ENCODE measurements around the gene ZPR1. TPM values are rescaled to one million over a fixed set of nuclear protein-coding genes. Genes with fewer than 3 reads are reported as not detected.
A peak's percentile ranks its signal among the peaks of the same experiment; 100 is the strongest.
"Not testable (repeated sequence)": the region's sequence is repeated elsewhere in the genome, so short reads cannot be mapped to it uniquely, and the experiment has no call there.

Gene ZPR1
- total RNA-seq, result 10 to 100 TPM; 41.4 to 63.2 (median 56.1) TPM
- polyA plus RNA-seq, result 10 to 100 TPM; 40.1 to 98.6 (median 70.2) TPM
- long read RNA-seq, donor 1, full-length matches to known transcripts, result 43 of 55 reads
- long read RNA-seq, donor 1, partial matches to known transcripts, result 6 of 55 reads
- long read RNA-seq, donor 1, other reads (novel, unspliced or antisense), result 6 of 55 reads
- long read RNA-seq, donor 2, full-length matches to known transcripts, result 125 of 139 reads
- long read RNA-seq, donor 2, partial matches to known transcripts, result 7 of 139 reads
- long read RNA-seq, donor 2, other reads (novel, unspliced or antisense), result 7 of 139 reads

GRCh38 chr11:116787786-116788486 is at the start of gene ZPR1:
Gene ZPR1, minus strand, starts transcription at chr11:116788023. Its CDS starts 33 bp downstream, at chr11:116787990.
- H3K36me3 ChIP-seq (ENCODE audit: insufficient read depth in 1 of 2, low read depth in 1 of 2), result peaks cover 17 to 40% of the 10 kb centered on the region in 2 donors
- peaks cover 10% of the 10 kb centered on the region for H3K4me1 ChIP-seq
- H3K27me3 ChIP-seq (ENCODE audit: insufficient read depth in 3 of 3, low read length in 2 of 3), result no peaks in the 10 kb centered on the region
- peak; percentile 84 to 93 for DNase-seq
- WGBS, 3 donors, result 1% methylated on average over 50 to 56 of the region's 56 CpGs
- peak; percentile 83 to 95 (median 89) for ATAC-seq
- H3K27ac ChIP-seq, result peak within 1 kb of the TSS; percentile 87
- H3K9me3 ChIP-seq, result no peaks in the 10 kb centered on the region
- peak within 1 kb of the TSS; percentile 98 for H3K4me3 ChIP-seq
- no peak for TF ChIP-seq CTCF (IDR thresholded peaks at IDR 0.05)
- intact Hi-C loops (cut with DNase I), result loop anchor here (2.0 to 5.0 kb wide), 2 partner anchors 439 to 445 kb away; partner anchors contain the start of genes PCSK7 (in 1 of the 2) and RNF214 (in 1 of the 2)

- H3K36me3 ChIP-seq (ENCODE audit: insufficient read depth in 1 of 2, low read depth in 1 of 2), result no peaks in the 10 kb centered on the region
- ATAC-seq, result no peak
- intact Hi-C loops (cut with DNase I), result loop anchor here in 1 of 2 donors (5.0 kb wide), 1 partner anchor 44 kb away; the partner anchor contains the start of gene APOA5
- H3K4me1 ChIP-seq, result peaks cover 9% of the 10 kb centered on the region
- no peak for DNase-seq
- H3K4me3 ChIP-seq, result no peak overlapping the region
- TF ChIP-seq CTCF (IDR thresholded peaks at IDR 0.05), result no peak
- H3K27ac ChIP-seq, result no peak overlapping the region
- WGBS, 3 donors, result 91 to 93% (median 91%) methylated on average over 6 to 7 of the region's 7 CpGs
- no peaks in the 10 kb centered on the region for H3K27me3 ChIP-seq (ENCODE audit: insufficient read depth in 3 of 3, low read length in 2 of 3)
- H3K9me3 ChIP-seq, result no peaks in the 10 kb centered on the region
These were observed 48.8 kb upstream of the ZPR1 start for GRCh38 chr11:116836632-116836991.

- H3K4me1 ChIP-seq, result peaks cover 9% of the 10 kb centered on the region
- peak overlapping the region; percentile 51 for H3K27ac ChIP-seq
- 12 to 16% (median 13%) methylated on average over 54 to 57 of the region's 57 CpGs for WGBS, 3 donors
- peak; percentile 60 for TF ChIP-seq CTCF (IDR thresholded peaks at IDR 0.05)
- intact Hi-C loops (cut with DNase I), result loop anchor here (1.0 to 5.0 kb wide), 2 partner anchors 44 to 45 kb away; partner anchors contain the start of gene APOA5 (in 2 of the 2)
- DNase-seq (peak; percentile 87 to 94), ATAC-seq (peak; percentile 87 to 95 (median 88))
- H3K9me3 ChIP-seq, result no peaks in the 10 kb centered on the region
- H3K4me3 ChIP-seq, result peak overlapping the region; percentile 48
- H3K27me3 ChIP-seq (ENCODE audit: insufficient read depth in 3 of 3, low read length in 2 of 3), result no peaks in the 10 kb centered on the region
- no peaks in the 10 kb centered on the region for H3K36me3 ChIP-seq (ENCODE audit: insufficient read depth in 1 of 2, low read depth in 1 of 2)
These were observed 48.2 kb upstream of the ZPR1 start for GRCh38 chr11:116835791-116836631.

GRCh38 chr11:116835042-116835772 is 47.4 kb upstream of the ZPR1 start:
- peak in 3 of 4 donors; percentile 14 to 36 (median 26) for ATAC-seq
- Histone ChIP-seq H3K9me3 (no peaks in the 10 kb centered on the region), H3K4me1 (peaks cover 9% of the 10 kb centered on the region), H3K27ac (peak overlapping the region; percentile 51), H3K4me3 (peak overlapping the region; percentile 48), H3K36me3 (ENCODE audit: insufficient read depth in 1 of 2, low read depth in 1 of 2) (no peaks in the 10 kb centered on the region), H3K27me3 (ENCODE audit: insufficient read depth in 3 of 3, low read length in 2 of 3) (no peaks in the 10 kb centered on the region)
- DNase-seq, result peak in 1 of 2 donors; percentile 37
- WGBS, 3 donors, result 38 to 46% (median 45%) methylated on average over 24 to 28 of the region's 28 CpGs
- TF ChIP-seq CTCF (IDR thresholded peaks at IDR 0.05), result no peak
- intact Hi-C loops (cut with DNase I), result loop anchor here (1.0 to 5.0 kb wide), 2 partner anchors 43 to 44 kb away; partner anchors contain the start of gene APOA5 (in 2 of the 2)

GRCh38 chr11:116834535-116835041 is 46.8 kb upstream of the ZPR1 start:
- intact Hi-C loops (cut with DNase I), result loop anchor here (1.0 to 5.0 kb wide), 2 partner anchors 42 to 43 kb away; partner anchors contain the start of gene APOA5 (in 2 of the 2)
- not testable (repeated sequence) for H3K27ac ChIP-seq; H3K4me1 ChIP-seq; H3K4me3 ChIP-seq; H3K36me3 ChIP-seq (ENCODE audit: insufficient read depth in 1 of 2, low read depth in 1 of 2); ATAC-seq; H3K9me3 ChIP-seq; H3K27me3 ChIP-seq (ENCODE audit: insufficient read depth in 3 of 3, low read length in 2 of 3)
- DNase-seq, result peak in 1 of 2 donors; percentile 43
- WGBS, 3 donors, result 79 to 84% (median 81%) methylated on average over 13 of the region's 13 CpGs

Data from psoas muscle (tissue), 8 donors.